GM19240 (cell line): ENCODE measurements around the gene ZNF580.

Source experiments
- DNase-seq: peaks from one replicate; pipeline ENCODE4 v3.0.0; 2011; ENCODE audit warnings: low spot score; ENCODE audit not compliant: insufficient read length

ZNF580 gene

GRCh38 chr19:55660404-55660803 lies 19.6 kb downstream of the ZNF580 start:
- DNase-seq: no peak

- no peak for DNase-seq
Observed at GRCh38 chr19:55660991-55661390, 20.2 kb downstream of the ZNF580 start.

- no peak for DNase-seq
Observed at GRCh38 chr19:55661826-55662225, 21.0 kb downstream of the ZNF580 start.

GRCh38 chr19:55663846-55664536 lies 23.2 kb downstream of the ZNF580 start:
- no peak for DNase-seq

GRCh38 chr19:55666343-55667005 lies 25.7 kb downstream of the ZNF580 start:
- no peak for DNase-seq

- DNase-seq: no peak
Observed at GRCh38 chr19:55667006-55667381, 26.2 kb downstream of the ZNF580 start.

GRCh38 chr19:55667511-55667910 lies 26.7 kb downstream of the ZNF580 start:
- DNase-seq: no peak

- no peak for DNase-seq
Observed at GRCh38 chr19:55667958-55668357, 27.2 kb downstream of the ZNF580 start.

GRCh38 chr19:55668603-55669348 lies 28.0 kb downstream of the ZNF580 start:
- no peak for DNase-seq

GRCh38 chr19:55669418-55670279 lies 28.8 kb downstream of the ZNF580 start:
- no peak for DNase-seq

GRCh38 chr19:55670280-55671053 lies 29.7 kb downstream of the ZNF580 start:
- DNase-seq: no peak

GRCh38 chr19:55671054-55671378 lies 30.2 kb downstream of the ZNF580 start:
- no peak for DNase-seq

GRCh38 chr19:55672418-55672817 lies 31.6 kb downstream of the ZNF580 start:
- no peak for DNase-seq

- no peak for DNase-seq
Observed at GRCh38 chr19:55673465-55673864, 32.7 kb downstream of the ZNF580 start.

GRCh38 chr19:55673889-55674288 lies 33.1 kb downstream of the ZNF580 start:
- no peak for DNase-seq

- no peak for DNase-seq
Observed at GRCh38 chr19:55674459-55674840, 33.6 kb downstream of the ZNF580 start.

- DNase-seq: peak; percentile 99
Observed at GRCh38 chr19:55674841-55675660, 34.2 kb downstream of the ZNF580 start, which contains the start of gene EPN1. Gene EPN1 (plus strand): TSS chr19:55675226. CDS start chr19:55678628, 3,402 bp downstream.

- DNase-seq: no peak
Observed at GRCh38 chr19:55675661-55676354, 35.0 kb downstream of the ZNF580 start.

GRCh38 chr19:55676383-55676782 lies 35.6 kb downstream of the ZNF580 start:
- DNase-seq: no peak
